HEK293T (cell line): ENCODE data around the gene G0S2.

Experiments used
- CTCF ChIA-PET: fragments of 350-600 bp; formaldehyde crosslinking; extraction: SDS; loops from one replicate; lab custom pipeline; 2021; ENCODE audit warnings: antibody characterized with exemption, inconsistent platforms; lab: Yijun Ruan, JAX
- POLR2A ChIA-PET: fragments of 350-600 bp; formaldehyde crosslinking; extraction: SDS; loops from one replicate; lab custom pipeline; 2020; ENCODE audit warnings: antibody characterized with exemption, inconsistent platforms; lab: Yijun Ruan, JAX
- DNase-seq: peaks from one replicate; pipeline ENCODE4 v3.0.0; 2012; ENCODE audit warnings: mixed read lengths; ENCODE audit errors: extremely low spot score
- ARNT ChIP-seq: fragments of 450-650 bp; IDR thresholded peaks from 2 replicates; pipeline ENCODE4 v1.6.1; 2017; ENCODE audit warnings: mild to moderate bottlenecking
- BHLHE40 ChIP-seq: fragments of 450-650 bp; IDR thresholded peaks from 2 replicates; pipeline ENCODE4 v1.6.1; 2016; ENCODE audit warnings: mild to moderate bottlenecking, moderate library complexity, borderline replicate concordance
- CTBP1 ChIP-seq: fragments of 450-650 bp; IDR thresholded peaks from 2 replicates; pipeline ENCODE4 v1.6.1; 2016; ENCODE audit warnings: borderline replicate concordance
- ELF4 ChIP-seq: fragments of 450-650 bp; IDR thresholded peaks from 2 replicates; pipeline ENCODE4 v1.6.1; 2017; ENCODE audit warnings: antibody characterized with exemption
- FOXA1 ChIP-seq: fragments of 450-650 bp; IDR thresholded peaks from 2 replicates; pipeline ENCODE4 v1.6.1; 2016; ENCODE audit warnings: mild to moderate bottlenecking
- FOXK2 ChIP-seq: fragments of 450-650 bp; IDR thresholded peaks from 2 replicates; pipeline ENCODE4 v1.6.1; 2016; ENCODE audit warnings: mild to moderate bottlenecking
- FOXM1 ChIP-seq: fragments of 450-650 bp; IDR thresholded peaks from 2 replicates; pipeline ENCODE4 v1.6.1; 2017; ENCODE audit warnings: mild to moderate bottlenecking, borderline replicate concordance
- HDGF ChIP-seq: fragments of 450-650 bp; IDR thresholded peaks from 2 replicates; pipeline ENCODE4 v1.6.1; 2017; ENCODE audit warnings: antibody characterized with exemption, borderline replicate concordance
- L3MBTL2 ChIP-seq: fragments of 450-650 bp; conservative IDR thresholded peaks from 2 replicates; pipeline ENCODE4 v1.6.1; 2016; ENCODE audit warnings: mild to moderate bottlenecking
- LEF1 ChIP-seq: fragments of 450-650 bp; IDR thresholded peaks from 2 replicates; pipeline ENCODE4 v1.6.1; 2017; ENCODE audit warnings: mild to moderate bottlenecking, borderline replicate concordance
- NFRKB ChIP-seq: fragments of 450-650 bp; IDR thresholded peaks from 2 replicates; pipeline ENCODE4 v1.6.1; 2016; ENCODE audit warnings: mild to moderate bottlenecking, moderate library complexity
- SP1 ChIP-seq: fragments of 450-650 bp; IDR thresholded peaks from 2 replicates; pipeline ENCODE4 v1.6.1; 2017
- SUZ12 ChIP-seq: fragments of 450-650 bp; IDR thresholded peaks from 2 replicates; pipeline ENCODE4 v1.6.1; 2016; ENCODE audit warnings: mild to moderate bottlenecking
- TARDBP ChIP-seq: fragments of 450-650 bp; IDR thresholded peaks from 2 replicates; pipeline ENCODE4 v1.6.1; 2016
- ZNF384 ChIP-seq: fragments of 450-650 bp; IDR thresholded peaks from 2 replicates; pipeline ENCODE4 v1.6.1; 2016
- TF ChIP-seq, protein P1 (sequence below): fragments of 450-650 bp; IDR thresholded peaks from 2 replicates; pipeline ENCODE4 v1.6.1; 2016

The G0S2 gene

DNA sequence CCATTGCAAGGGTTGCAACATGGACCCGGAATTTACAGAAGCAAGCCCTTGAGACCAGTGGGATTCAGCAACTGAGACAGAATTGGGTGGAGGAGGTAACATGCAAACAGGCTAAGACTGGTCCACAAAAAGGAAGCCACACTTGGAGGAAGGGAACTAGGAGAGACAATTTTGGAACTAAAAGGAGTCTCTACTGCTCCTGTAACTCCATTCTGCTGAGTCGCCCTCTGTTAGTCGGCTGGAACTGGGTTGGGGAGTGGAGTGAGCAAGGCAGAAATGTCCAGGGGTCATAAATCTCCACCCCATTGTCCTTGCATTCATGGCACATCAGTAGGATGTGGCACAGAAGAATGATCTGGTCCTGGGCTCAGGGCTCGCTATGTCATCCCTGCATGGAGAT lies 28.1 kb upstream of the G0S2 start:
- TF ChIP-seq FOXA1 (no peak), NFRKB (no peak), ZNF384 (no peak), TARDBP (no peak), SP1 (no peak), ARNT (no peak), HDGF (no peak), FOXK2 (no peak), SUZ12 (no peak), LEF1 (no peak), FOXM1 (no peak), L3MBTL2 (no peak), BHLHE40 (no peak), ELF4 (no peak), CTBP1 (no peak)
- TF ChIP-seq, protein P1, sequence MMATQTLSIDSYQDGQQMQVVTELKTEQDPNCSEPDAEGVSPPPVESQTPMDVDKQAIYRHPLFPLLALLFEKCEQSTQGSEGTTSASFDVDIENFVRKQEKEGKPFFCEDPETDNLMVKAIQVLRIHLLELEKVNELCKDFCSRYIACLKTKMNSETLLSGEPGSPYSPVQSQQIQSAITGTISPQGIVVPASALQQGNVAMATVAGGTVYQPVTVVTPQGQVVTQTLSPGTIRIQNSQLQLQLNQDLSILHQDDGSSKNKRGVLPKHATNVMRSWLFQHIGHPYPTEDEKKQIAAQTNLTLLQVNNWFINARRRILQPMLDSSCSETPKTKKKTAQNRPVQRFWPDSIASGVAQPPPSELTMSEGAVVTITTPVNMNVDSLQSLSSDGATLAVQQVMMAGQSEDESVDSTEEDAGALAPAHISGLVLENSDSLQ = no peak
- POLR2A ChIA-PET = no interaction called here
- no peak for DNase-seq
- CTCF ChIA-PET = no interaction called here

DNA sequence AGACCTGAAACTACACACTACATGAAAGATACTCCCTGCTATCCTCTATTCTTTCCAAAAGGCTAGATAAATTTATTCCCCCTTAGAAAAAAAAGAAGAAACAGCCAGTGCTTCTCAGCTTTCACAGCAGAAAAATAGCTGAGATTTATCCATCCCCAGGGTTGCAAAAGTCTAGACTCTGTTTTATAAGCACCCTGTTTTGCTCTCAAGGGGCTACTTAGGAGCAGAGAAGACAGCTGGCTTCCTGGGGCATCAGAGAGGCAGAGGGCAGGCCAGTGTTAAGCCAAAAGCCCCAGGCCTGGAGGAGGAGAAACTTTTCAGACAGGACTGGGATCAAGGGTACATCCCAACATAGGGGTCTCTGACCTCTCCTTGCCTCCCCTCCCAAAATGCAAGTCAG lies 26.9 kb upstream of the G0S2 start:
- ChIA-PET POLR2A (no interaction called here), CTCF (no interaction called here)
- TF ChIP-seq SUZ12 = no peak
- TF ChIP-seq L3MBTL2 = no peak
- TF ChIP-seq CTBP1 = no peak
- no peak for TF ChIP-seq ZNF384
- no peak for TF ChIP-seq SP1
- TF ChIP-seq ARNT = no peak
- TF ChIP-seq ELF4 = no peak
- TF ChIP-seq NFRKB = no peak
- TF ChIP-seq FOXK2 = no peak
- no peak for TF ChIP-seq FOXM1
- no peak for TF ChIP-seq LEF1
- TF ChIP-seq FOXA1 = no peak
- TF ChIP-seq BHLHE40 = no peak
- TF ChIP-seq TARDBP = no peak
- TF ChIP-seq HDGF = no peak
- TF ChIP-seq, protein P1 = no peak
- DNase-seq = no peak

DNA sequence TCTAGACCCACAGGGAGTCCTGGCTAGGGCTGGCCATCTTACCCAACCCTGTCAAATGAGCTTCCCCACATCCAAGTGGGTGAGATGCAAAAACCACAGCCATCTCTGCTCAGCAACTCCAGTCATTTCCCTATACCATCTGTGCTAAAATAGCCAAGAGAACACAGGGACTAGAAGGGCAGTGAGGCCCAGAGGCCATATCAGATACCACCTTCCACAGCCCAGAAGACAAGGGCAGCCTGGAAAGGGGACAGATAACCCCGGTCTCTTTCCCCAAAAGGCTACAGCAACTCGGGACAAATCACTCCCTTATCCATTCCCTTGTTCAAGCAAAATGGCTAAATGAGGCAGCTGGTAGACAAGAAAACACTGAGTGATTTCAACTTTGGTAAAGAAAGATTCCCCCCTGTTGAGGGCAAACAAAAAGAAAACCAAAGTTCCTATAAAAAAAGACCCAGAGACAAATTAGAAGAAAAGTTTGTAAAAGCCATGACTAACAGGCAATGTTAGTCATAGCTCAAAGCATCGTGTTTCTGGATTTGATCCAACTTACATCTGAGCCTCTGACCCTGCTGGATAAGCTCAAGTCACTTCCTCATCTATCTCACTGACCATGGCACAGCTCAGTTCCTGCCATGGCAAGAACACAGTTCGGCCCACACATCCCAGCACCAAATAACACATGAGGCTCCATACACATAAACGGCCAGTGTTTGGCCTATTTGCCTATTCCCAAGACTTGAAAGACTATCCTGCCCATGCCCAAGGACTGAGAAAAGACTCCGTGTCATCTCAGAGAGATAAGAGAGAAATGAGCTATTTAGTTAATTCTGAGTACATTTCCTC lies 26.1 kb upstream of the G0S2 start:
- DNase-seq = no peak
- POLR2A ChIA-PET = interaction anchor here (1.3 kb wide), 1 partner anchor 26 kb away, joined by 5 read pairs; the partner anchor contains the start of gene G0S2
- CTCF ChIA-PET = interaction anchor here (1.3 kb wide), 2 partner anchors 22 to 59 kb away, joined by 6 to 7 read pairs; no protein-coding TSS in a partner anchor
- no peak for TF ChIP-seq FOXM1
- TF ChIP-seq FOXA1 = no peak
- TF ChIP-seq TARDBP = no peak
- no peak for TF ChIP-seq SUZ12
- TF ChIP-seq, protein P1 = no peak
- no peak for TF ChIP-seq L3MBTL2
- no peak for TF ChIP-seq SP1
- TF ChIP-seq ARNT = no peak

DNA sequence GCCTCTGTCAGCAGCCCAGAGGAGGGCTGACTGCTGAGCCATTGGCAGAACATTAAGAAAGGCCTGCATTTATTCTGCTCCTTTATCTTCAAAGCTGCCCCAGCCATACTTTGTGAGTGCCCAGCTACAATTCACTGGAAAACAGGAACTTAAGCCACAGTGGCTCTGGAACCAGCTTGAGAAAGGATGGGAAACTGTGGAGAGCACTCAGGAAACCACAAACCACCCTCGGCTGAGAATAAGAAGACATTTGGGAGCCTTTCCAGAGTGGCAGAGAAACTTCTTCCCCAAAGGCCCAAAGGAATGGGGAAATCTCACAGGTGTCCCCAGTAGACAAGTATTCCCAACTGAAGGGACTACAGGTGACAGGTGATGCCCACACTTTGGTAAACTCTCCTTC lies 24.8 kb upstream of the G0S2 start:
- no peak for DNase-seq
- POLR2A ChIA-PET = no interaction called here
- CTCF ChIA-PET = interaction anchor here (1.3 kb wide), 1 partner anchor 23 kb away, joined by 6 read pairs; no protein-coding TSS in a partner anchor
- TF ChIP-seq FOXK2 = no peak
- no peak for TF ChIP-seq FOXA1
- no peak for TF ChIP-seq ELF4
- no peak for TF ChIP-seq BHLHE40
- no peak for TF ChIP-seq NFRKB
- no peak for TF ChIP-seq LEF1
- TF ChIP-seq SUZ12 = no peak
- no peak for TF ChIP-seq TARDBP
- TF ChIP-seq HDGF = no peak
- TF ChIP-seq CTBP1 = no peak
- TF ChIP-seq, protein P1 = no peak
- no peak for TF ChIP-seq ARNT
- no peak for TF ChIP-seq SP1
- TF ChIP-seq FOXM1 = no peak
- TF ChIP-seq L3MBTL2 = no peak
- no peak for TF ChIP-seq ZNF384

DNA sequence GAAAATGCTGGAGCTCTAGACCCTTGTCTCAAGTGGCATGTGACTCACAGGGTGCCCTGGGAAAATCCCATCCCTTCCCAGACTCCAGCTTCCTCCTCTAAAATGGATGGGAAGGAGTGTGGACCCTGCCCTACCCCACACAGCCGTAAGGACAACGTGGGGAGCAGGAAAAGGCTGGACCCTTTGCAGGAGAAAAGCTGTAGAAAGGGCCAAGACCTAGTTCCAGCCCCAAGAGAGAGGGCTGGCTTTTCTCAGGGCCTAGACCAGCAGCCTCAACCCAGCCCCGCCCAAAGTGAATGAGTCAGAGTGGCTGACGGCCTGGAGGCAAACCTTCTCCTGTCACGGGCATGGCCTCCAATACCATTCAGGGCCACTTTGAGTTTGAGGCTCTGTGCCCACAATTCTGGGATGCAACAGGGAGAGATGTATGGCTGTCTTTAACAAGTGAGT lies 24.0 kb upstream of the G0S2 start:
- CTCF ChIA-PET = no interaction called here
- no peak for TF ChIP-seq LEF1
- no peak for TF ChIP-seq ARNT
- TF ChIP-seq ZNF384 = no peak
- TF ChIP-seq NFRKB = no peak
- TF ChIP-seq SUZ12 = no peak
- TF ChIP-seq FOXM1 = no peak
- no peak for TF ChIP-seq FOXK2
- no peak for TF ChIP-seq BHLHE40
- TF ChIP-seq TARDBP = no peak
- TF ChIP-seq, protein P1 = no peak
- TF ChIP-seq HDGF = no peak
- TF ChIP-seq L3MBTL2 = no peak
- TF ChIP-seq SP1 = no peak
- no peak for TF ChIP-seq FOXA1
- TF ChIP-seq CTBP1 = no peak
- TF ChIP-seq ELF4 = no peak
- POLR2A ChIA-PET = no interaction called here
- peak; percentile 46 for DNase-seq
